GM19468 (cell line): Measurements from ENCODE around the gene NDUFV2.

ENCODE experiments used
- ATAC-seq: cut with Tn5 transposase; IDR thresholded peaks from one replicate; pipeline ENCODE4 v1.9.1; 2021; ENCODE audit warnings: mild to moderate bottlenecking, moderate library complexity, moderate number of reproducible peaks; ENCODE audit not compliant: unreplicated experiment; ENCODE audit errors: extremely low read depth

NDUFV2 gene

DNA sequence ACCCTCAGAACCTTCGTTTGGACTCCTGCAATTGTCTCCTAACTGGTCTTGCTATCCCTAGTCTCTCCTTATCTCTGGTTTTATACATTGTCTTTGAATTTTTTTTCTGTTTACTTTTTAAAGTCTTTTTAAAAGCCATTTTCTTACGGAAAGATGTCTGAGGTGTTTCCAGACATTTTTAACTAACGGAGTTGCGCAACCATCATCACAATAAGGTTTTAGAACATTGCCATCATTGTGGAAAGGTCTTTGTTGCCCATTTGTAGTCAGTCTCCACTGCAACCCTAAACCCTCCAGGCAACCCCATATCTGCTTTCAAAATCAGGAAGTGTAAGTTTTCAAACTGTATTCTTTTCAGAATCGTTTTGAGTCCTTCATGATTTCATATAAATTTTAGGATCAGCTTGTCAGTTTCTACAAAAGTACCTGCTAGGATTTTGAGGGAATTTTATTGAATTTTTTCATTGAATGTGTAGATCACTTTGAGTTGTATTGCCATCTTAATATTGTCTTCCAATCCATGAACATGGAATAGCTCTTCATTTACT, 80.4 kb downstream of the NDUFV2 start:
- ATAC-seq = no peak
